GM21786 (cell line): ENCODE data around the gene PRKCI.
"Not testable (repeated sequence)": the region's sequence is repeated elsewhere in the genome, so short reads cannot be mapped to it uniquely, and the experiment has no call there.

Source experiments
- ATAC-seq: cut with Tn5 transposase; IDR thresholded peaks from one replicate; pipeline ENCODE4 v1.9.1; 2021; ENCODE audit not compliant: unreplicated experiment

Gene PRKCI

DNA sequence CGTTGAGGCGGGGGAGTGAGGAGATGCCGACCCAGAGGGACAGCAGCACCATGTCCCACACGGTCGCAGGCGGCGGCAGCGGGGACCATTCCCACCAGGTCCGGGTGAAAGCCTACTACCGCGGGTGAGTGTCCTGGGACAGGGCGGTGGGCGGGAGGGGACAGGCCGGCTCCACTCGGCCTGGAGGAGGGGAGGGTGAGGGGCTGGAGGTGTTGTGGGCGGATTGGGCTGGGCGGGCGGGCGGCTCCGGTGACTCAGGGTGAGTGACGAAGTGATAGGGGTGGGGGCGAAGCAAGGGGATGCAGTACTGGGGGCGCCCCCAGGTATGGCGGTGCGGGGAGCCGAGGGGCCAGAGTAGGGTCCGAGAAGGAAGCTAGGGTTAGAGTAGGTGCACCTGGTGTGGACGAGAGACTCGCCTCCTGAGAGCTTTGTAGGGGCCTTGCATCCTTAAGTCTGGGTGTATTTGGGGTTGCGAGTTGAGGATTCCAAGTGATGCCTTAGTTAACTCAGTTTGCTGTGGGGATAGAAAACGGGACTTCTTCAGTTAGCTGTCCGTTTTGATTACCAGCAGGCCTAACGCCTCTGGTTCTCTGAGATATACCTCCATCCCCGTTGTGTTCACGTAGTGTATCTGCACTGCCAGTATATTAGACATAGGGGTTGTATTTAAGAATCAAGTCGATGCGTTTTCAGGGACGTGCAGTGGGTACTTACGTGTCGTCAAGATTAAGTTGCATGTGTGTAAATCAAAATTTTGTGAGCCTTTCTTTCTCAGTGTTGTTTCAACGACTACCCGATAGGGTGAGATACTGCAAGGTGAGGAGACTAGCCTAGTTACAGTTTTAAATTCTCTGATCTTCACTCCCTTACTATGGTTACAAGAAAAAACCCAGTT lies 670 bp downstream of the PRKCI start:
- peak; percentile 24 for ATAC-seq

DNA sequence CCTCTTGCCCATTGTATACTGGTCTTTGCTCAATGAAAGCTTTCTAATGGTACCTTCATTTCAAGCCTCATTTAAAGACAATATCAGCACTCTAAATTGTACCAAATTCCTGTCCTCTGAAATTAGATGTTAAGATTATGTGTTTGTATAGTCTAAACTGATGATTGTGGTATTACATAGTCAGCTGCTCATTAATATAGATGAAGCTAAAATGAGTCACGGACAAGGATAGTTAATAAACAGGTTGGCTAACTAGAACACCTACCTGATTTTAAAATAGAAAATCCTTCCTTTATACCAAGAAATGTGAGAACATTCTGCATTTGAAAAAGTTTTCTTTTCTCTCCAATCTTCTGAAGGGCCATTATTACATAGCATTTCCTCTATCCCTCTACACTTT lies 2.9 kb downstream of the PRKCI start:
- no peak for ATAC-seq

DNA sequence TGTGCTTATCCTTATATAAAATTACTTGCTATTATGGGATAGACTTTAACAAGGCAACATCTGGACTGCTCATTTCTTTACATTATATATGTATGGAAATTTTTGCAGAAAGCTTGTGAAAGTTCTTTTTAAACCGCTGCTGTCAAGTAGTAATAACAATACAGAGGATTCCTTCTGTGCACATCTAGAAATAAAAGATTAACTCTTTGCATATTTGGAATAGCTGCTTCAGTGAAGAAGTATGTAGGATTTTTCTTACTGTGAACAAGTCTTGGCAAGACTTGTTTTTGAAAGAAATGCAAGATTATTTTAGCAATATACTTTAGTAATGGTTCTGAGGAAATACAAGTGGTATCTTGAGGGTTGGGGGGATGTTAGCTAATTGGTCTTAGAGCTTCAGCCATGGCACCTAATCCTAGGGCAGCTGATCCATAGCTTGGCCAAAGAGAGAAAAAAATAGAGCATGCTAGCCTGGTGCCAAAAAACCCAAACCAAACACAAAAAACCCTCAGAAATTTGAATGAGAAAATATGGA lies 4.3 kb downstream of the PRKCI start:
- no peak for ATAC-seq

DNA sequence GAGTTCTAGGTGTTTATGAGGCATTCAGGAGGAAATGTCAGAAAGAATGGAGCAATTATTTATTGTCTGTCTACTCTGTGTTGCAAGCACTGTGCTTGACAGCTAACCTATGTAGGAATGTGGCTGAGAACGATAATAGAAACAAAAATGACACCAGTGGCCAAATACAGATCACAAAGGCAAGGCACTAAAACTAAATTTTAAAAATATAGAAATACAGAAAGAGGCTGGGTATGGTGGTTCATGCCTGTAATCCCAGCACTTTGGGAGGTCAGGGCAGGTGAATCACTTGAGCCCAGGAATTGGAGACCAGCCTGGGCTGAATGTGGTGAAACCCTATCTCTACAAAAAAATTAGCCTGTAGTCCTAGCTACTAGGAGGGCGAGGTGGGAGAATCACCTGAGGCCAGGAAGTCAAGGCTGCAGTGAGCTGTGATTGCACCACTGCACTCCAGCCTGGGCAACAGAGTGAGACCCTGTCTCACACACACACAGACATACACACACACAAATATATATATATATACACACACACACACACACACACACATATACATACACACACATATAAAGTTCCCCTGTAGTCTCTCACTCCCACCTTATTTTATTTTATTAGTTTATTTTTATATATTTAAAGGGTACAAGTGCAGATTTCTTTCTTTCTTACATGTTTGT lies 6.0 kb downstream of the PRKCI start:
- ATAC-seq, result no peak

DNA sequence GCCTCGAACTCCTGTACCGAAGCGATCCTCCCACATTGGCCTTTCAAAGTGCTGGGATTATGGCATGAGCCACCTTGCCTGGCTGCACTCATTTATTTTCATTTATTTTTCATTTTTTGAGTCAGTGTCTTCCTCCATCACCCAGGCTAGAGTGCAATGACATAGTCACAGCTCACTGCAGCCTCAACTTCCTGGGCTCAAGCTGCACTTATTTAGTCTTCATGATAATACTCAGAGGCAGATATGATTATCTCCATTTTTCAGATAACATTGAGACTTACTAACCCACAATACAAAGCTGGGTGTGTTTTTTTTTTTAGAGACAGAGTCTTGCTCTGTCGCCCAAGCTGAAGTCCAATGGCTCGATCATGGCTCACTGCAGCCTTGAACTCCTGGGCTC lies 10.0 kb downstream of the PRKCI start:
- ATAC-seq, result no peak

DNA sequence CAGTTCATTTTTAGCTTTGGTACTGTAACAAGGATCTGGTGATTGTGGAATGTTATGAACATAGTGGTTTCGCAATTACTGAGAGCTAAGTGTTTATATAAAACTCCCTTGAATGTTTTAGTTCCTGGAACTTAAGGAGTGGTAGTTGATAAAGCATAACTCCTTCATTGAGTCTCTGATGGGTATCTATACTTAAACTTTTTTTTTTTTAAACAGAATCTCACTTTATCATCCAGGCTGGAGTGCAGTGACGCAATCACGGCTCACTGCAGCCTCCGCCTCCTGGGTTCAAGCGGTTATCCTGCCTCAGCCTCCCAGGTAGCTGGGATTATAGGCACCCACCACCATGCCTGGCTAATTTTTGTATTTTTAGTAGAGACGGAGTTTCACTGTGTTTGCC lies 11.3 kb downstream of the PRKCI start:
- no peak for ATAC-seq

DNA sequence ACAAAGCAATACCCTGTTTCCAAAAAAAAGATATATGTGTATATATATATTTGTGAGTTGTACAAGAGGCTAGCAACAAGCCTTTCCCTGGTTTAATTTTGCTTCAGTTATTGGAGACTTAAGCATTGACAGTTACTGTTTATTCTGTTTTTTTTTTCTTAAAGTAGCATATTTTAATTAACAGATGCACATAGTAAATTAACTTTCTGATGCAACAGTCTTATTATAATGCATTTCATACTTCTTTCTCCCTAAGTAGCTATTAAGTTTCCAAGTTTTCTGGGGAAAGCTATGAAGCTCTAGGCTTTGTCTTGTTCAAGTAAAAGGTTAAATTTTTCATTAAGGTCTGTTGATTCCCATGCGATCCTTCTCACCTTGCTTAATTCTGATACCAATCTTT lies 17.9 kb downstream of the PRKCI start:
- ATAC-seq, result no peak

DNA sequence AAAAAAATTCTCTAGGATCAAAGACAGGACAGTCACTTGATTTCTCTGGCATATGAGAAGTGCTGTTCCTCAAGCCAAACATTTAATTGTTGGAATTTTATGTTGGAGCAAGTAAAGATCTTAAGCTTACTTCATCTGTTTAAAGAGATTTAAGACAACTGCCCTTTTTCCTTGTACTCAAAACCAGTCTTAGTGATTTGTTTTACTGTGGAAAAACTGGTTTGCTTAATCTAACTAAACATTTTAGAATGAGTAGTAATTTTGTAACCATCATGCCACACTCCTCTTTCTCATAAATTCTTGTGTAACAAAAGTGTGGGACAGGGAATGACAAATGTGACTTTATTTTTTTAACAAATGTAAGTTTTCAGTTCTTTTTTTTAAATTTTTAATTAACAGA lies 18.4 kb downstream of the PRKCI start:
- no peak for ATAC-seq

DNA sequence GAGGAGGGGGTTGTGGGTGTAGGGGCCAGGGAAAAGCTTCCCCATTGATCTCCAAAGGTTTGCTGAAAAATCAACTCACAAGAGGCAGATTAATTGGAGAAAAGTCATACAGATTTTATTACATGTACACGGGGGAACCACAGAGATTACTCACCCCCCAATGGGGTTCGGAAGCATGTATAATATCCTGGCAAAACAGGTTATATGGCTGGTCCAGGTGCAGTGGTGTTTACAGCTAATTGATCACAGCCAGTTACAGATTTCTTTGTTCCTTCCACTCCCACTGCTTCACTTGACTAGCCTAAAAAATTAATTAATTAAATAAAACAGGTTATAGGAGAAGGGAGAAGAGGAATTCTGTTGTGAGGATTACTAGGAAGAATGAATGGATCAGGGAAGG lies 22.4 kb downstream of the PRKCI start:
- no peak for ATAC-seq

DNA sequence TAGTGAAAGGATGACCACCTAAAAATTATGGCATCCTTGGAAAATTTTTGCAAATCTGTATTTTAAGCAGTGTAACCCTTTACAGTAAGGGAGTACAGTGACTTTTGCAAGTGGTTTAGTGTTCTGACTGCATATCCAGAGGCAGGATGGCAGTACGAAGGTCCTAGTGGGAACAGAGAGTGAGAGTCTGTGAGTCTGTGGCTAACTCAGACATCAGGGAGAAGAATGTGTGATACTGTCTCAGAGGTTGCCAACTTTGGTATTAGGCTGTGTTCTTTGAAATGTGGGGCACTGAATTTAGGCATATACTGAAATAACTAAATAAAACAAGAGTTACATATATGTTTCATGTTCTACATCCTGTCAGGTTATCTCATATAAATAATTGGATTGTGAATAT lies 25.7 kb downstream of the PRKCI start:
- ATAC-seq, result peak; percentile 43

DNA sequence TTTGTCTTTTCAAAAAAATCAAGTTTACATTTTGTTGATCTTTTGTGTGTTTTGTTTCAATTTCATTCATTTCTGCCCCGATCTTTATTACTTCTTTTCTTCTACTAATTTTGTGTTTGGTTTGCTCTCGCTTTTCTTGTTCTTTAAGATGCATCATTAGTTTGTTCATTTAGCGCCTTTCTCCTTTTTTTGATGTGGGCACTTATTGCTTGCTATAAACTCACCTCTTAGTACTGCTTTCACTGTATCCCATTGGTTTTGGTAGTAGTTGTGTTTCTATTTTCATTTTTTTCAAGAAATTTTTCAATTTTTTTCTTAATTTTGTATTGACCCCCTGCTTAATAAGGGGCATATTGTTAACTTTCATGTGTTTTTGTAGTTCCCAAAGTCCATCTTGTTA lies 34.4 kb downstream of the PRKCI start:
- no peak for ATAC-seq

DNA sequence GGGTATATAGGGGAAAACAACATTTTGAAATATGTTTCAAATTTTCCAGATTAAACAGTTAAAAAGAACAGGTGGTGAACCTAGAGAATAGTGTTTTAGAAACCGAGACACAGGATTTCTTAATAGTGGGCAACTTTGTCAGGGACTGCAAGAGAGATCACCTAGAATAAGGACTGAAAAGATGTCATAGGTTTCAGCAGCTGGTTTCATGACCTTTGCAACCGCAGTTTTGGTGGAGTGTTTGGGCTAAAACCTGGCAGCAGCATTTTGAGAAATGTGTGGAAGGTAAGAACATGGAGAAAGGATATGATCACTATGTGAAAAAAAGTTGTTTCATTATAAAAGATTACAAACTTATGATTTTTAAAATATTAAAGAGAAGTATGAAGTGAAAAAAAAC lies 34.9 kb downstream of the PRKCI start:
- ATAC-seq, result peak; percentile 60

DNA sequence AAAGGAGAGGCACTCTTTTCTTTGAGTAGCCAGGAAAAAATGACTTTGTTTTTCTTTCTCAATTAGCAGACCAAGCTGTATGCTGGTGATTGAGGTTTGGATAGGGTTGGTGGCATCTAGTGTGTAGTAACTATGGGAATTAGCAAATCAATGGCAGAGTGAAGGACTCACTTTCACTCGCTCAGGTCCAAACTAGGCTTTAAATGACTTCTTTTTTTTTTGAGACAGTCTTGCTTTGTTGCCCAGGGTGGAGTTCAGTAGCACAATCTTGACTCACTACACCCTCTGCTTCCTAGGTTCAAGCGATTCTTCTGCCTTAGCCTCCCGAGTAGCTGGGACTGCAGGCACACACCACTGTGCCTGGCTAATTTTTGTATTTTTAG lies 35.9 kb downstream of the PRKCI start:
- ATAC-seq, result peak; percentile 20

DNA sequence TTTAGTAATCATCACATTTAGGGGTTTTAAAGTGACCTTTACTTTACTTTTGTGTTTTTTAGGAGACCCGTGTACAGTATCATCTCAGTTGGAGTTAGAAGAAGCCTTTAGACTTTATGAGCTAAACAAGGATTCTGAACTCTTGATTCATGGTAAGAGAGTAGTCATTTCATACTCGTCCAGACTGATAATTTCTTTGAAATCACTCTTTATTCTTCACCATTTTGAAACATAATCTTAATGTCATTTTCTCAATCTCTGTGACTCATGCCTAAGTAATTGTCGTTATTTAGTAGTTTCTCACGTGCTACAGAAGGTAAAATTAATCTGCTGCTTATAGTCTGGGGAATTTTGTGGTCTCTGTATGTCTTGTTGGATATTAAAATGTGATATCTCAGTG lies 37.7 kb downstream of the PRKCI start:
- no peak for ATAC-seq

DNA sequence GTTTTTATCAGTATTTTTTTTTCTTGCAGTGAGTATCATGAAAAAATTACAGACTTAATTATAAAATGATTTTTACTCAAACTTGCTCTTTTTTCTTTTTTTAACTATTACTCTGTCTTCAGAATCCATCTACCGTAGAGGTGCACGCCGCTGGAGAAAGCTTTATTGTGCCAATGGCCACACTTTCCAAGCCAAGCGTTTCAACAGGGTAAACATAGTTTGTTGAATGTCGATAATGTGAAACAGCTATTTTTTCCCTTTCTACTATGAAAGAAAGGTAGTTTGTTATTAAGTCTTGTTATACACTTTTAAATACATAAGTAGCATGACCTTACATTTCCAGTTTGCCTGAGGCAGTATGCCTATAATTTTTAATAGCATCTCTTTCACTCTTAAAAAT lies 45.6 kb downstream of the PRKCI start:
- no peak for ATAC-seq

DNA sequence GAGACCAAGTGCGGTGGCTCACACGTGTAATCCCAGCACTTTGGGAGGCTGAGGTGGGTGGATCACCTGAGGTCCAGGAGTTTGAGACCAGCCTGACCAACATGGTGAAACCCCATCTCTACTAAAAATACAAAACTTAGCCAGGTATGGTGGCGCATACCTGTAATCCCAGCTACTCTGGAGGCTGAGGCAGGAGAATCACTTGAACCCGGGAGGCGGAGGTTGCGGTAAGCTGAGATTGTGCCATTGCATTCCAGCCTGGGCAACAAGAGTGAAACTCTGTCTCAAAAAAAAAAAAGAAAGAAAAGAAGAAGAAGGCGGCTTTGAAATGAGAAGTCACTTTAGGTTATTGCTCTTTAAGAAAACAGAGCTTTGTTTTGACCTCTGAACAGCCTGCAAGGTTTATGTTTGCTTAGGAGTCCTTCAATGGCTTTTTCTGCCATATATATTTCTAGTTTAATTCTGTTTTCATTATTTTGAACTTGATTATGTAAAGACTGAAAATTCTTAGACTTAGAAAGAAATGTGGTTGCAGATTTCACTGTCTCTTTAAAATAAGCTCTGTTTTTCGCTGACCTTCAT lies 47.5 kb downstream of the PRKCI start:
- ATAC-seq, result not testable (repeated sequence)

DNA sequence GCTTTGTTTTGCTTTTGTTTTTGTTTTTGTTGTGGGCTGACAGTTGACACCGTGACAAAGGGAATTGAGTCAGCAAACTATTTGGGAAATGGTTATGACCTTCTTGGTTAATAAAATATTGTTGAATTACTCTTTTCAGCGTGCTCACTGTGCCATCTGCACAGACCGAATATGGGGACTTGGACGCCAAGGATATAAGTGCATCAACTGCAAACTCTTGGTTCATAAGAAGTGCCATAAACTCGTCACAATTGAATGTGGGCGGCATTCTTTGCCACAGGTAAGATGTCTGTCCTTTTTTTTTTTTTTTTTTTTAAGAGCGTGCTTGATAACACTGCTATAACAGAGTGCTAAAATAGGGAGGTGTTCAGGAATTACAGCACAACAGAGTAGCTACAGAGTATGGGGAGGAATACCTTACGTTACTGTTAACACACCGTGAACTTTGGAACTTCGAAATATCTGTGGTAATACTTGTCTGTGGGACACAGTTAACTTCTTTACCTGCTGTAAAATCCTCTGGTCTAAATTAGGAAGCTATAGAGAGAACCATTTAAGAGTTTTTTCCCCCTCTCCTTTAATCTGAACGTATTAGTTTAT lies 48.2 kb downstream of the PRKCI start:
- no peak for ATAC-seq

DNA sequence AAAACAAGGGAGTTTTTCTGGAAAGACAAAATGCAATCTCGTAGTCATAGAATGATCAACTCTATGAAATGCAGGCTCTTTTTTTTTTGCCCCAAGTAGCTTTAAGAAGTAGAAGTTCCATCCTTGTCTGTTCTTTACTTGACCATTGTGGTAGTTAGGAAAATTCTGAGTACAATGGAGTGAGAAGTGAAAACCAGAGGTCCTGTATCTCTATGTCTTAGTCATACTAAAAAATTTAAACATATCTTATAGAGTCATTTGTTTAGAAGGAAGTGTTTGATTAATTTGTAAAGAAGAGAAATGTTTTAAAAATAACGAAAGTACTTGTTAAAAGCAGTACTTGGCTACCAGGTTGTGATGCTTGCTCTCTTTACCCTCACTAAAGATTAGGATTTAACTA lies 52.4 kb downstream of the PRKCI start:
- ATAC-seq, result no peak

DNA sequence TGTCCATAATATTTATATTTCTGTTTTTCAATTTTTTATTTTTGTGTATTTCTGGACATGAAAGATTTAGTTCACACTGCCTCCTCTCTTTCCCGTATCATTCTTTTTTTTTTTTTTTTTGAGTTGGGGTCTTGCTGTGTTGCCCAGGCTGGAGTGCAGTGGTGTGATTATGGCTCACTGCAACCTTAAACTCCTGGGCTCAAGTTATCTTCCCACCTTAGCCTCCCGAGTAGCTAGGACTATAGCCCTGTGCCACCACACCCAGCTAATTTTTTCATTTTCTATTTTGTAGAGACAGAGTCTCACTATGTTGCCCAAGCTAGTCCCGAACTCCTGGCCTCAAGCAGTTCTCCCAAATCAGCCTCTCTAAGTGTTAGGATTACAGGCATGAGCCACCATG lies 53.6 kb downstream of the PRKCI start:
- ATAC-seq, result no peak

DNA sequence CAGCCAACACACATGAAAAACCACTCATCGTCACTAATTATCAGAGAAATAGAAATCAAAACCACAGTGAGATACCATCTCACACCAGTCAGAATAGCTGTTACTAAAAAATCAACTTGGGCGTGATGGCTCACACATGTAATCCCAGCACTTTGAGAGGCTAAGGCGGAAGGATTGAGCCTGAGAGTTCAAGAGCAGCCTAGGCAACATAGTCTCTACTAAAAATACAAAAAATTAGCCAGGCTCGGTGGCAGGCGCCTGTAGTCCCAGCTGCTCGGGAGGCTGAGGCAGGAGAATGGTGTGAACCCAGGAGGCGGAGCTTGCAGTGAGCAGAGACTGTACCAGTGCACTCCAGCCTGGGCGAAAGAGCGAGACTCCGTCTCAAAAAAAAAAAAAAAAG lies 55.1 kb downstream of the PRKCI start:
- ATAC-seq, result not testable (repeated sequence)

DNA sequence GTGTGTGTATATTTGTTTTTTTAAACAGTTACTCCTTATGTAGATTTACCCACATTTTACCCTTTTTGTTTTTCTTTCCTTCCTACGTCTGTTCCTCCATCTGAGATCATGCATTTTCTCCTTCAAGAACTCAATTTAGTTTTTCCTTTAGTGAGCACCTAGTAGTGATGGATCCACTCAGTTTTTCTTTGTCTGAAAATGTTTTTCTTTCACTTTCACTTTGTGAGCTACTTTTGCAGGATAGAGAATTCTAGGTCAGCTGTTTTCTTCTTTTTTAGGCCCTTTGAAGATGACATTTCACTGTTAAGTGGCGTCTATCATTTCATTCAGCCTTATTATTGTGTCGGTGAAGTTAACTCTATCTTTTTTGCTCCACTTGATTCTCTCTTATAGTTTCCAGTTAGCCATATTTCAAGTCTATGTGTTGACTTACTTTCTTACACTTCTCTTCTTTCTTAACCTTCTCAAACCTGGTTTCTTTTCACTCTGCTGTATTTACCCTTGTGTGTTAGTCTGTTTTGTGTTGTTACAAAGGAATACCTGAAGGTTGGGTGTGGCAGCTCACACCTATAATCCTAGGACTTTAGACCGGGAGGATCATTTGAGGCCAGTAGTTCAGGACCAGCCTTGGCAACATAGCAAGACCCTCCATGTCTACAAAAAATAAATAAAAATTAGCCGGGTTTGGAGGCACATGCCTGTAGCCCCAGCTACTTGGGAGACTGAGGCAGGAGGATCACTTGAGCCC lies 55.8 kb downstream of the PRKCI start:
- ATAC-seq, result no peak
